ENCODE results near the gene TEC.
"Not testable (repeated sequence)": the region's sequence is repeated elsewhere in the genome, so short reads cannot be mapped to it uniquely, and the experiment has no call there.

TEC gene

GRCh38 chr4:48222491-48222890, 47.1 kb downstream of the TEC start:
- no peak for DNase-seq (ENCODE audit: low read depth)
- no peak overlapping the region for H3K4me3 ChIP-seq (ENCODE audit: control insufficient read depth, low read depth, low read length)
- TF ChIP-seq CTCF (conservative IDR thresholded peaks at IDR 0.05; ENCODE audit: control insufficient read depth, insufficient read depth, low read depth, low read length) = no peak

GRCh38 chr4:48219430-48219829, 50.2 kb downstream of the TEC start:
- DNase-seq (ENCODE audit: low read depth); H3K4me3 ChIP-seq (ENCODE audit: control insufficient read depth, low read depth, low read length): not testable (repeated sequence)

GRCh38 chr4:48216563-48216962, 53.1 kb downstream of the TEC start:
- no peak for DNase-seq (ENCODE audit: low read depth)
- no peak overlapping the region for H3K4me3 ChIP-seq (ENCODE audit: control insufficient read depth, low read depth, low read length)
- TF ChIP-seq CTCF (conservative IDR thresholded peaks at IDR 0.05; ENCODE audit: control insufficient read depth, insufficient read depth, low read depth, low read length) = no peak

- no peak for TF ChIP-seq CTCF (conservative IDR thresholded peaks at IDR 0.05; ENCODE audit: control insufficient read depth, insufficient read depth, low read depth, low read length)
- H3K4me3 ChIP-seq (ENCODE audit: control insufficient read depth, low read depth, low read length) = no peak overlapping the region
- no peak for DNase-seq (ENCODE audit: low read depth)
Observed at GRCh38 chr4:48215977-48216376, 53.7 kb downstream of the TEC start.

- H3K4me3 ChIP-seq (ENCODE audit: control insufficient read depth, low read depth, low read length) = no peak overlapping the region
- DNase-seq (ENCODE audit: low read depth) = no peak
- no peak for TF ChIP-seq CTCF (conservative IDR thresholded peaks at IDR 0.05; ENCODE audit: control insufficient read depth, insufficient read depth, low read depth, low read length)
Observed at GRCh38 chr4:48212165-48212564, 57.5 kb downstream of the TEC start.

- DNase-seq (ENCODE audit: low read depth) = no peak
- no peak overlapping the region for H3K4me3 ChIP-seq (ENCODE audit: control insufficient read depth, low read depth, low read length)
- TF ChIP-seq CTCF (conservative IDR thresholded peaks at IDR 0.05; ENCODE audit: control insufficient read depth, insufficient read depth, low read depth, low read length) = no peak
Observed at GRCh38 chr4:48210966-48211328, 58.7 kb downstream of the TEC start.

- H3K4me3 ChIP-seq (ENCODE audit: control insufficient read depth, low read depth, low read length) = no peak overlapping the region
- no peak for DNase-seq (ENCODE audit: low read depth)
- no peak for TF ChIP-seq CTCF (conservative IDR thresholded peaks at IDR 0.05; ENCODE audit: control insufficient read depth, insufficient read depth, low read depth, low read length)
Observed at GRCh38 chr4:48205626-48206025, 64.0 kb downstream of the TEC start.

All from fibroblast of mammary gland (primary cell).